ENCODE measurements around the gene AP5Z1.

GRCh38 chr7:4758111-4758510 lies 17.3 kb upstream of the AP5Z1 start:
- TF ChIP-seq CTCF (IDR thresholded peaks at IDR 0.05; ENCODE audit: low read depth, low read length) (no peak), POLR2A (IDR thresholded peaks at IDR 0.05; ENCODE audit: extremely low read depth, insufficient read length) (no peak), MYC (IDR thresholded peaks at IDR 0.05; ENCODE audit: low read depth, low read length) (no peak), MAX (IDR thresholded peaks at IDR 0.05; ENCODE audit: low read depth, low read length) (no peak)

Data from NB4 (cell line).